Measurements from ENCODE around the gene PLEKHM1. TPM values are rescaled to one million over a fixed set of nuclear protein-coding genes. Genes with fewer than 3 reads are reported as not detected.

PLEKHM1 gene
- total and polyA plus RNA-seq, 2 of the 13 experiments (the other 11 are each of a cell fraction or from before 2014, with no cell fraction given) = 7.6 to 13.5 TPM

DNA sequence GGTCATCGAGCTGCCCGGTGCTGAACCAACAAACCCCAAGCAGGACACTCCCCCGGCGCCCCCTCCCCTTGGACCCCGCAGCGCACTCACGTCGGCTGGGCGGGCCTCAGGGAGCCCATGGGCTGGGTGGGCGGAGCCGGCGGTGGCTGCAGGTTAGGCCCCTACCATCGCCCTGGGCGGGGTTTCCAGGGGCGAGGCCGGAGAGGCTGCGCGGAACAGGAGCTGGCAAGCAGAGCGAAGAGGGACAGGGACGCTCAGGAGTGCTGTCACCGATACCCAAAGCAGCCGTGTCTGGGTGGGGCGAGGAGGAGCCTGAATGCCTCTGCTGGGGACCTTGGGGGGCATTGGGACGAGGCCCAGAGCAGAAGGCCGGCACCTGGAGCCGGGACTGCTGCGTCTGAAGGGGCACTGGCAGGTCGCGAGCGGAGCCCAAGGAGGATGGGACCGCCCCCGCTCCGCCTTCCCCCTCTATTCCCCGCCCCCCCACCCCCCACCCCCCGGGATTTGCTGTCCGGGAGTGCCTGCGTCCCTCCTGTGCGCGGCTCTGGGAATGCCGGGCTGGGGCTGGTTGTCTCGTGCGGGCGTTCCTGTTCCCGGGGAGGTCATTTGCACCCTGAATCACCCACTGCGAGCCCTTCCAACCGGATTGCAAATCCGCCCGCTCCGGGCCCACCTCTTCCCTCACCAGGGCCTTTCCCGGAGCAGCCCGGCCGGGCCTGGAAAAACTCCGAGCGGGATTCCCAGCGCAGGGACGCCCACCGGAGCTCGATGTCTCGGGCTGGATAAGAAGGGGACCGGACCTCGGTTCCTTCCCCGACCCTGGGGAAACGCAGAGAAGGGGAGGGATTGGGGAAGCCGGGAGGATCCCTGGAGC is 58.8 kb downstream of the PLEKHM1 start (continued):
- peak; percentile 83 for TF ChIP-seq PRDM10 (CRISPR knock-in tag; IDR thresholded peaks at IDR 0.05; ENCODE audit: low read depth)
- peak; percentile 35; the same call in 1 of the 2 replicates for TF ChIP-seq MED13 (CRISPR knock-in tag; IDR thresholded peaks at IDR 0.05)
- TF ChIP-seq HMGXB4 (CRISPR knock-in tag; IDR thresholded peaks at IDR 0.05; ENCODE audit: borderline replicate concordance in 1 of 2, low read depth in 1 of 2) = peak in 1 of 2 experiments; percentile 19; a peak in 1 of 4 replicates
- TF ChIP-seq SAP130 (CRISPR knock-in tag; IDR thresholded peaks at IDR 0.05; ENCODE audit: low read depth) = peak; percentile 82
- TF ChIP-seq ZMYM3 (CRISPR knock-in tag; IDR thresholded peaks at IDR 0.05) = peak; percentile 41; the same call in 1 of the 2 replicates
- 0 out of 2 replicates have a peak, but pooled peaks have one; percentile 37 for TF ChIP-seq KLF15 (CRISPR knock-in tag; IDR thresholded peaks at IDR 0.05; ENCODE audit: borderline replicate concordance)
